ENCODE data around the gene FGF22. TPM values are rescaled to one million over a fixed set of nuclear protein-coding genes. Genes with fewer than 3 reads are reported as not detected.

FGF22 gene
- total RNA-seq, 1 donor from 2014 or later, result not detected

DNA sequence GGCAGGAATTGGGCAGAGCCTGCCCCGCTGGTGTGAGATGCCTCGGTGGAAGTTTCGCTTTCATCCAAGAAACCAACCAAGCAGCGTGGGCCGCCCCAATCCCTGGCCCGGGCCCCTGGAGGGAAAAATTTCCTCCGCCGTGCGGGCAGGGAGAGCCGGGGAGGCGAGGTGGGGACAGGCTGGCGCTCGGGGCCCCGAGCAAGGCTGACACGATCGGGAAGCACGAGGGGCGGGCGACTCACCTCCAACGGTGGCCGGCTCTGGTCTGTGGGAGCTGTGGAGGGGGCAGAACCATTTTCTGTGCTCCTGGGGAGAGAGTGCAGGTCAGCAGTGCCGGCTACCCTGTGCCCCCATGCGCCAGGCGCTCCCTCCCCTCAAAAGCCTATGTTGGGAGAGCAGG lies 12.3 kb downstream of the FGF22 start:
- no peak for ATAC-seq
- intact Hi-C loops (cut with DNase I), result no loop called here
- no peak for DNase-seq (ENCODE audit: missing footprints)

DNA sequence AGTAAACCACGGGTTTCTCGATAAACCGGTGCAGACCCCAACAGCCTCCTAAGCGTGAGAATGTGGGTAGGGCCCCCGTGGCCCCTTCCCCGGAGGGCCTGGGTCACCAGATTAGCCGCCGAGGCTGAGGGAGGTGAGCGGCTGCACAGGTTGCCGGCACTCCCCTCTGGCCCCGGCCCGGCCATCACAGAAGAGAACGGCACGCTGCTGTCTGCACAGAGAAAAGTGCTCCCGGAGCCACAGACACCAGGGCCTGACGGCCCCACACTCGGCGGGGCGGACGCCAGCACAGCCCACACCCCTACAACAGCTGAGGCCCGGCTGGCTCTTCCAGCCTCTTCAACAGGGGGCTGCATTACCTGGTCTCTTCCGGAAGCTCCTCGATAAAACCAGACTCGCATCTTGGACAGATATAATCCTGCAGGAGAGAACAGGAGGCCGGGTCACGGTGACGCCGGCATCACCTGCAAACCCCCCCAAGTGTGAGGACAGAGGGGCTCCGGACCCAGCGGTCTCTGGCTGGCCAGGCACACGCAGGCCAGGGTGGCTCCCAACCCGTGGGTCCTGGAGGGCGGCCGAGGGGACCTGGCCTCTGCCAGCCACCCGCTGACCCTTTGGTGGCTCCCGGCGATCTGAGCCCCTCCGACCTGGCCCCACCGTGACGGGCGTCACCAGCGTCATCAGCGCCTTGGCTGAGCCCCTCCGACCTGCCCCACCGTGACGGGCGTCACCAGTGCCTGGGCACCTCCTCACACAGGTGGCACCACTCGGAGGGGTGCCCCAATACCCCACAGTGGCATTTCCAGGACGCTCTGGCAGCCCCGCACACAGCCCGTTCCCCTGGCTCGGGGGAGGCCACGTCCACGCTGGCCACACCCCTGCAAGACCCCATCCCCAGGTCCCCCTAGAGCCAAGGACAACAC lies 13.0 kb downstream of the FGF22 start:
- DNase-seq (ENCODE audit: missing footprints) (no peak), ATAC-seq (no peak)
- intact Hi-C loops (cut with DNase I), result no loop called here

DNA sequence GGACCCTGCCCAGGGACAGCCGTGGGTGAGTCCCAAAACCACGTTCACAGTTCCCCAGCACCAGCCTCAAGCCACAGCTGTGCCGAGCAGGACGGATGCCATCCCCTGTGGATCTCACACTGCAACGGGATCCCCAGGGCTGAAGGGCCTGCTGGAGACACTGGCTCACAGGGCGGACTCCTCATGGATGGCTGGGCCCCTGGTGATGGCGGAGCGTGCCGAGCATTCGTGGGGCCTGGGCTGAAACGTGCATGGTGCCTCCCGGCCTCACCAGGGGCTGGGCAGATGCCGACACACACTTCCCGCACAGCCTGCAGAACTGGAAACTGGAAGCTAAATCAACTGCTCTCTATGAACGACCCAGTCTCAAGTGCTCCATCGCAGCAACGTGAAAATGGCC lies 13.7 kb downstream of the FGF22 start:
- intact Hi-C loops (cut with DNase I), result no loop called here
- DNase-seq (ENCODE audit: missing footprints) (no peak), ATAC-seq (no peak)

DNA sequence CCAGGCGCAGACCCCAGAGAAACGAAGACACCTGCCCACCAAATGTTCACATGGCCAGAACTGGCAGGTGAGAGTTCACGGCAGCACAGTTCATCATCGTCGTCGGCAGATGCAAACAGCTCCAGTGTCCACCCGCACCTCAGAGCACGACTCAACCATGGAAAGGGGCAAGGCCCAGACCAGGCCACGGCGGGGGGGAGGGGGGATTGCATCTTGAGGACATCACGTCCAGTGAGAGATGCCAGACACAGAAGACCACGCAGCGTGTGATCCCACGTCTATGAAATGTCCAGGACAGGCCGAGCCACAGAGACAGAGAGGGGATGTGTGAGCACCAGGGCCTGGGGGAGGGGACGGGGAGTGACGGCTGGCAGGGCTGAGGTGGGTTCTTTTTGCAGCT lies 16.0 kb downstream of the FGF22 start:
- ATAC-seq, result no peak
- intact Hi-C loops (cut with DNase I), result no loop called here
- DNase-seq (ENCODE audit: missing footprints), result no peak

DNA sequence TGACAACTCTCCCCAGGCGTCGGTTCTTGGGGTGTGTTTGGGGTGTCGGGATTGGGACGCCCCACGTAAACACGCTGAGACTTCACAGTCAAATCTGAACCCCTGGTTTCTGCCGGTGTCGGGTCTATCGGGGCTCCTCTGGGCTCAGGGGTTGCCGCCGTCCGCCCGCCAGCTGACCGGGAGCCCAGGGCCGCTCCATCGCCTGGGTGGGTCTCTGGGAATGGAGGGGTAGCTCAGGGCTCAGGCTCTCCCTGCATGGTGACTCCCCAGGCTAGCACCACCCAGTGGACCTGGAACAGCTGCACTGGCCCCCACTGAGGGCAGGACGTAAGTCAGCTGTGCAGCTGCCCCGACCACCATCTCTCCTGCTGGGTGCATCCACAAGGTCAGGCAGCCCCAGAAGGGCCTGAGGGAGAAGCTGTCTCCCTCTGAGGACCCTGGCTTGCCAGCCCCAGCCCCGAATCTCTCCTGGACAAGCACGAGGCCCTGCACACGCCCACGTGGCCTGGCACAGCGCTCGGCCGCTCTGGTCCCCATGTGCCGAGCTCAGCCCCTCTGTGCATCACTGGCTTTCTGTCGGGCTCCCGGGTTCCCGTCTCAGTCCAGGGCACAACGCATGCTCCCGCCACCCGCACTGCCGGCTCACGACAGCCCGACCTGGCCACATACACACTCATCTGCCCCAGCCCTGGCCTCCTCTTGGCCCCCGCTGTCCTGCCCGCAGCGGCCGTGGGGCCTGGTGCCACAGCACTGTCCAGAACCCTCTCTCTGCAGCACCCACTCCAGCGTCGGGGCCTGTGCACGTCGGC lies 17.3 kb downstream of the FGF22 start:
- ATAC-seq (no peak), DNase-seq (ENCODE audit: missing footprints) (no peak)
- intact Hi-C loops (cut with DNase I), result no loop called here

DNA sequence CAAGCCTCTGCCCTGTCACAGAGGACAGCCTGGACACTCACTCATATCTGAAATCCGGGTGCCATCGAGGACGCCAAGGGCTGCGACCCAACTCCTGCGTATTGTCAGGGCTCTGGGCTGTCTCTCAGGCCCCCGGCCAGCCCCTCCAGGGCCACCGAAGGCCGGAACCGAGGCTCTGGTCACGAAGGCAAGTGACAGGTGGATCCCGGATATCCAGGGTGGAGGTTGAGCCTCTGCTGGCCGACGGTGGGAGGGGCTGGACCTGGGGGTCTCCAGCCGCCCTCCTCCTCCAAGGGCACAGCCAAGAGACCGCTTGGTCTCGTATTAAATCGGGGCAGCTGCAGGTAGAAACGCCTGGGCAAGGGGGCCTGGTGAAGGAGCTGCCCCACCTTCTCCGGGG lies 17.9 kb downstream of the FGF22 start:
- DNase-seq (ENCODE audit: missing footprints), result no peak
- ATAC-seq, result no peak
- intact Hi-C loops (cut with DNase I), result no loop called here

DNA sequence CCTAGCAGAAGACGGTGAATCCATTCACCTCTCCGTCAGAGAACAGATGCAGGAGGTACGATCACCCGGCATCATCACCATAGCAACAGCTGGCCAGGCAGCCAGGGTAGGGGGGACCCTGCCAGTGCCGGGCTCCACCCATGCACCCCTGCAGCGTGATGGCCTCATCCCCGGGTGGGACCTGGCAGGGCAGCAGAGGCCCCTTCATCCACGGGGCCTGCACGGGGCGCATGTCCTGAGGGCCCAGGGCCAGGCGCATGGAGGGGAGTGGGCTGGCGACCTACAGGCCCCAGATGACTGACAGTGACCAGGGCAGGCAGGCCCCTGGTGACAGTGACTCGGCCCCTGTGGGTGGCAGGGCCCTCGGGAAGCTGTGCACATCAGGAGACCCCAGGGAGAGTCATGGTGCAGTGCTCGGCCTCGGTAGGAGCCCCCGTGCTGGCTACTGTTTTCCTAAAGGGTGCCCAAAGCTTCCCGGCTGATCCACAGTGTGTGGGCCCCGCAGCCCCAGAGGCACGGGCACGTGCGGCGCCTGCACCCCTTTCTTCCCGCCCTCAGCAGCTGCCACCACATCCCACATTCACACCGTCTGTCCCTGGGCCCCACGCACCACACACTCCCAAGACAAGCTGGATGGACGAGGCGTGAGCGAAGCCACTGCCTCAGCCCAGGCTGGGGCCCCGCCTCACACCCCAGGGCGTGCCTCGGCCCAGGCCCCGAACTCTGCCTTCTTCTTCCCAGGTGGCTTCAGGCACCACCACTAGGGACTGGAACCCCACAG lies 18.6 kb downstream of the FGF22 start:
- intact Hi-C loops (cut with DNase I), result no loop called here
- ATAC-seq, result no peak
- no peak for DNase-seq (ENCODE audit: missing footprints)

DNA sequence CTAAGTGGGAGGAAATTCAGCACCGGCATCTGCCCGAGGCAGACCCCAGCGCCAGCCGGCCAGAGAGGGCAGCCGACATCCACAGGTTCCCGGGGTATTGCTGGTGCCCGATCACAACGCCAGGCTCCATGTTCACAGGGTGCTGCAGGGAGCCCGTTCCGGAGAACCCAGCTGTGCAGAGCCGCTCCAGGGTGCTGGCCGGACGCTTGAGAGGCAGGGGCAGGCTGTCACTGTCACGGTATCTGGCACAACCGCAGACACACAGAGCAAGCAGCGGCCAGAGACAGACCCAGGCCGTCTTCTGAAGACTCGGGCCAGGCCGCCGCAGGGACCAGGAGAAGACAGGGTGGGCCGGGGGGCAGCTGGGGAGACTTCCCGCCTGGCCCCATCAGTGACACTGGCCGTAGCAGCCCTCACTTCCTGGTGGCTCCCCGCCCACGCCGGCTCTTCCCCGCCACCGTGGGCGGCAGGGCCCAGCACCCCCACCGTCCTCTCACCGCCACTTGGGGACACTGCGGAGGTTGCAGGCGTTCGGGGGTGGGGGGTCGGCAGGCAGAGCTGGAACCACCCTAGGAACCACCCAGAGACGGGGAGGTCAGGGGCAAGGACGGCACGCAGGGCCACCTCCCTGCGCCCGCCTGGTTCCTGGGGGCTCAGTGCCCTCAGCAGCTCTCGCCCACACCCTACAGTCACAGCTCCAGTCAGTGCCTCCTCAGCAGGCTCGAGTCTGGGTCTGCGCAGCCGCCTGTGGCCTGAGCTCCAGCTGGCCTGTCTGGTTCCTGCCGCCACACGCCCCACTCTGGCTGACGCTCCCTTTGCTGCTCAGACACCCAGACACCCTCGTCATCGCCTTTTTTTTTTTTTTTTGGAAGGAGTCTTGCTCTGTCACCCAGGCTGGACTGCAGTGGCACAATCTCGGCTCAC lies 19.5 kb downstream of the FGF22 start:
- peak; percentile 86 for DNase-seq (ENCODE audit: missing footprints)
- intact Hi-C loops (cut with DNase I), result no loop called here
- ATAC-seq, result peak; percentile 26

DNA sequence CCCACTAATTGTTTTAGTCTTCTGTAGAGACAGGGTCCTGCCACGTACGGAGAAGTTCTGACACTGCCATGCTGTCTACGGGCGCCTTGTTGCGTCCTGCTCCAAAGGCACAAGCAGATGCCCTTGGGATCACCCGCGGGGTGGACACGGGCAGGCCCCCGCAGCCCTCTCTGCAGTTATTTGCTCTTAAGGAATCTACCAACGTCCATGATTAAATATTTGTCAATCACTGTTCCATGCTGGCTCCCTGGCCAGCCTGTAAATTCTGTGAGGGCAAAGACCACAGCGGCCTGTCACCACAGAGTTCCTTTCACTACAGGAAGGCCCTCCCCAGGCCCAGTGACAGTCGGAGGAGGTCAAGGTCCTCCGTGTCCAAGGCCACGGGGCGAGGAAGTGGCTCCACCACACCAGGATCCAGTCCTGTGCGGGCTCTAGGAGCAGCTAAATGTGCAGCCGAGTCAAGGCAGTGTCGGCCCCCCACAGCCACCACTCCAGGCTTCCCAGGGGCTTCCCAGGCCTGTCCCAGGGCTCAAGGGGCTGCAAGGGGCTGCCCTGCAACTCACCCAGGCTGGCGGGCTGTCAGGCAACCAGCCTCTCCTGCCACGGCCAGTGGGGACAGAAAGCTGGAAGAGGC lies 21.2 kb downstream of the FGF22 start:
- DNase-seq (ENCODE audit: missing footprints) (no peak), ATAC-seq (no peak)
- intact Hi-C loops (cut with DNase I), result loop anchor here (5.0 kb wide), 1 partner anchor 84 kb away; no protein-coding TSS in a partner anchor

DNA sequence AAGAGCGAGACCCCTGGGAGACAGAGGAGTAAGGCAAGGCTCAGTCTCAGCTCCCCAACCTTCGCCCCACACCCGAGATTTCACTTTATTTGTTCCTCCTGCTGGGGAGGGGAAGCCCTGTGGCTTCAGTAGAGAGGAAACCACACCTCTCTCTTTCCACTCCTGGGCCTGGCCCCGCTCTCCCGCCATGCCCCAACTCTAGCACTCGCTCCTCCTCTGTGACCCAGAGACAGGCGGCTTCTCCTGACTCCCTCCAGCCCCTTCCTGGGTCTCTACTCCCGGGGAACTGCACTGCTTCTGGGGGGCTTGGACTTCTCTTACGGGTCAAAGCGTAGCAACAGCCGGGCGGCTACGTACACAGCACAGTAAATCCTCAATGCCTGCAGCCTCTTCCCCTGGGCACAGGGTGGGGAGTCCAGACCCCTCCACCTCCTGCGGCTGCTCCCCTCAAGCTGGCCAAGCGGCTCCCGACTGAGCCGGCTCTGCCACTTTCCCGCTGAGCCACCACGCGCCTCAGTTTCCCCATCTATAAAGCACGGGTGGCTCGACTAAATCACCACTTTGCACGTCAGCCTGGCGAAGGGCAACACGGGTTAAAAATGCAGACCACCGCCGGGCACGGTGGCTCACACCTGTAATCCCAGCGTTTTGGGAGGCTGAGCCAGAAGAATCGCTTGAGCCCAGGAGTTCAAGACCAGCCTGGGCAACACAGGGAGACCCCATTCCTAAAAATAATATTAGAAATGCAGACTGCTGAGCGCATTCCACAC lies 21.9 kb downstream of the FGF22 start:
- intact Hi-C loops (cut with DNase I), result loop anchor here (5.0 kb wide), 1 partner anchor 84 kb away; no protein-coding TSS in a partner anchor
- no peak for ATAC-seq

DNA sequence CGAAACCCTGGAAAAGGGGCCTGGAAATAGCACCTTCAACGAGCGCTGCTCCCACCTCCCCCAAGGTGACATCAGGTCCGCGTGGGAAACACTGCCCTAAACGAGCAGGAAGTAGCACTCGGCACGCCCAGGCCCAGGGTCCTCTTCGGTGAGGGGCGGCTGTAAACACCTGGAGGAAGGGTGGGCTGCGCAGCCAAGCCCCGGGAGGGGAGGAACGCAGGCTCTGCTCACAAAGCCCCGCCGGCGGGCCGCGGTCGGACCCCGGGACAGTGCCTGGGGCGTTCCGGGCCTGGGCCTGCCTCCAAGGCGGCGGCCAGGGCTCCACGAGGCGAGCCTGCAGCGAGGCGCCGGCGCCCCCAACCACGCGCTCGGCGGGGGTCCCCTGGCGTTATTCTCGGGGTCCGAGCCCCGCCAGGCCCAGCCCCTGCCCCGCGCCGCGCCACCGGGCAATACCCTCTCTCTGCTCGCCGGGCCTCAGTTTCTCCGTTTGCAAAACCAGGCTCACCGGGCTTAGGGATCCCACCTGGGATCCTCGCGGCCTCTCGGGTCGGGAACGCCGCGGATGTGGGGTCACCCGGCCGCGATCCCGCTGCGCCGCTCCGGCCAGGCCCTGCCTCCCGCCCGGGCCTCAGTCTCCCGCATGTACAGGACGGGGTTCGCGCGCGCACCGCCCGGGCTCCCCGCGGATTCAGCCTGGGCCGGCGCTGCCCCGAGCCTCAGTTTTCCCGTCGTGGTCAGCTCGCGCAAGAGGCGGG lies 22.7 kb downstream of the FGF22 start:
- ATAC-seq (no peak), DNase-seq (ENCODE audit: missing footprints) (peak; percentile 81)
- intact Hi-C loops (cut with DNase I), result loop anchor here (5.0 kb wide), 1 partner anchor 85 kb away; no protein-coding TSS in a partner anchor

More for the DNA sequence above, 21.9 kb downstream of the FGF22 start:
- no peak for DNase-seq (ENCODE audit: missing footprints)

DNA sequence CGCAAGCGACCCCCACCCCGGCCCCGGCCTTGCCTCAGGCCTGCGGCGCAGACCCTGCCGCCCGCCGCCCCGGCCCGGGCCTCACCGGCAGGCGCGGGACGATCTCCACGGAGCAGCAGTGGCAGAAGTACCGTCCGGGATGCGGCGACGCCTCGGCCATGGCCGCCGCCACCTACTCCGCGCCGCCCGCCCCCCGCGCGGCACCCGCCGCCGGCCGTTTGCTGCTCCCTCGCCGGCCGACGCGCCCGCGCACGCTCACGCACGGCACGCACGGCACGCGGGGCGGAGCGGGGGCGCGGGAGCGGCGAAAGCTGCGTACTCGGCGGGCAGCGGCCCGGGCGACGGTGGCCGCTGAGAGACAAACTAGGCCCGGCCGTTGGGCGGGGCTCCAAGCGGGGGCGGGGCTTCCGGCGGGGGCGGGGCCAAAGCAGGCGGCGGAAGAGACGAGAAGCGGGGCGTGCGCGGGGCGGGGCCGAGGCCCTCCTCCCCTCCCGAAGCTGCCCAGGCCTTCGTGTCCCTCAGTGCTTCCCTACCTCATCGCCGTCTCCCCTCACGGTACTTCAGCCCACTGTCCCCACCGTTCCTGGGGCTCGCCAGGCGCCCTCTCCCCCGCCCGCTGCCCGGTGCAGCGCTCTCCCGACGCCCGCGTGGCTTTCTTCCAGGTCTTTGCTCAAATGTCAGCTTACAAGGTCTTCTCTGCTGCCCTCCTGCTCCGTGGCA lies 23.4 kb downstream of the FGF22 start, which contains the start of gene RNF126:
TSS of gene RNF126 (minus strand) at position 253 of the 720 bp plus-strand sequence. CDS start at position 160, 93 bp downstream.
- DNase-seq (ENCODE audit: missing footprints) (peak; percentile 96), ATAC-seq (peak; percentile 91)
- intact Hi-C loops (cut with DNase I), result loop anchor here (1.0 to 5.0 kb wide), 2 partner anchors 17 to 86 kb away; no protein-coding TSS in a partner anchor

DNA sequence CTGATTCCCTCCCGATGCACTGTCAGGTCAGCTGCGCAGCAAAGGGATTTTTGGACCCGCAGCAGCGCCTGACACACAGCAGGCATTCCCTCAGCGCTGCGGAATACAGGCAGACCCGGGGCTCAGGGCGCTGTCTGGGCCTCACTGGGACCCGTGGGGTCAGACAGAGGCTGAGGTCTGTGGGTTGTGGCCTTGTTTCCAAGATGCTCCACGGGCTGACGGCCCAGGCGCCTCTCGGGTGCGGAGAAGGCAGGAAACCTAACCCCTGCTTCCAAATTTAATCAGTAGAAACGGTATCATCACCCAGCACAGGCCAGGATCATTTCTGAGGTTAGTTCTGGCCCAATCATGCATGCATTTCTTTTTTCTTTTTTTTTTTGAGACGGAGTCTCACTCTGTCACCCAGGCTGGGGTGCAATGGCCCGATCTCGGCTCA lies 24.0 kb downstream of the FGF22 start:
- intact Hi-C loops (cut with DNase I), result loop anchor here (1.0 to 5.0 kb wide), 2 partner anchors 17 to 86 kb away; no protein-coding TSS in a partner anchor
- DNase-seq (ENCODE audit: missing footprints) (no peak), ATAC-seq (peak; percentile 11)

DNA sequence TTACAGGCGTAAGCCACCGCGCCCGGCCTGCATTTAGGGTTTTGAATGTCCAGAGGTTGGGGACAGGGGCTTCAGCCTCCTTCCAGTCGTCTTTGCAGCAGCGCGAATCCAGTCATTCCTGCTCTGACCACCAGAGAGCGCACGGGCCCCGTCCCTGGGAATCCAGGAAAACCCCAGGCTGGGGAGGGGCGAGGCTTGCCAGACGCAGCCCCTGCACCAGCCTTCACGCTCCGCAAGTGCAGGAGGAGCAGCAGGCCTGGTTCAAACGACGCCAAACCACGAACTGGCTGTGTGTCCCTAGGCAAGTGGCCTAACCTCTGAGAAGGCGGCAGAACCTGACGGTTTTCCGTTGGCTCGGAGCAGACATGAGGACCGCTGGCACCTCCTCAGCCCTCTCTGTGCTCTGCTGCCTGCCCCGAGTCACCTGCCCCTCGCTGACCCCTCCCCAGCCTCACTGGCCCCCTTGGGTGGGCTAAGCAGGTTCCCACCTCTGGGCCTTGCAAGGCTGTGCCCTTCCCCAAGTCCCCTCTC lies 25.3 kb downstream of the FGF22 start:
- intact Hi-C loops (cut with DNase I), result loop anchor here (1.0 to 5.0 kb wide), 2 partner anchors 69 to 88 kb away; no protein-coding TSS in a partner anchor
- DNase-seq (ENCODE audit: missing footprints), result peak; percentile 90
- ATAC-seq, result peak; percentile 41
